ENCODE measurements around the gene TMEM220.

TMEM220 gene

DNA sequence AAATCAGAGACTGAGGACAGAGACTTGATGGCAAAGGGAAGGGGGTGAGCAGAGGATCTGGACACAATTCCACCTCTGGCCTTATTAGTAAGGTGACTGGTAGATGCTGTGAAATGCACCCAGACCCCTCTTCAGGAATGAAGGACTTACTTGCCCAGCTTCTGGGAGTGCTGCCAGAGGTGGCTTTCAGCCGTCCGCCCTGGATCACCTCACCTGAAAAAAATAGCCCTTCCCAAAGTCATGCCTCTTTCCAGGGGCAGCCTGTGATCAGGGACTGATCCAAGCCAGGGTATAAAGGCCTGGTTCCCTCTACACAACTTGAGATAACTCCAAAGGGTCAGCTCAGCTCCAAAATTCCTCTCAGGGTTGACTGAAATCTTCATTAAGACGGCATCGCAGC is 20.4 kb upstream of the TMEM220 start:
- POLR2A ChIA-PET: no interaction called here
- CTCF ChIA-PET: no interaction called here
- TF ChIP-seq FOXK2 (IDR thresholded peaks at IDR 0.05): no peak
- no peak for TF ChIP-seq L3MBTL2 (conservative IDR thresholded peaks at IDR 0.05)
- no peak for TF ChIP-seq TARDBP (IDR thresholded peaks at IDR 0.05)
- no peak for TF ChIP-seq ELF4 (IDR thresholded peaks at IDR 0.05)
- TF ChIP-seq LEF1 (IDR thresholded peaks at IDR 0.05; ENCODE audit: borderline replicate concordance): no peak
- no peak for TF ChIP-seq HDGF (IDR thresholded peaks at IDR 0.05; ENCODE audit: borderline replicate concordance)
- no peak for TF ChIP-seq NFRKB (IDR thresholded peaks at IDR 0.05)
- no peak for DNase-seq (ENCODE audit: extremely low spot score)

GRCh38 chr17:10748531-10749181 is 18.8 kb upstream of the TMEM220 start:
- DNase-seq (ENCODE audit: extremely low spot score): no peak
- POLR2A ChIA-PET: no interaction called here
- CTCF ChIA-PET: interaction anchor here (1.0 to 1.3 kb wide), 2 partner anchors 11 to 12 kb away, joined by 3 to 5 read pairs; no protein-coding TSS in a partner anchor
- TF ChIP-seq SUZ12 (IDR thresholded peaks at IDR 0.05): no peak
- TF ChIP-seq FOXA1 (IDR thresholded peaks at IDR 0.05): no peak
- no peak for TF ChIP-seq LEF1 (IDR thresholded peaks at IDR 0.05; ENCODE audit: borderline replicate concordance)

DNA sequence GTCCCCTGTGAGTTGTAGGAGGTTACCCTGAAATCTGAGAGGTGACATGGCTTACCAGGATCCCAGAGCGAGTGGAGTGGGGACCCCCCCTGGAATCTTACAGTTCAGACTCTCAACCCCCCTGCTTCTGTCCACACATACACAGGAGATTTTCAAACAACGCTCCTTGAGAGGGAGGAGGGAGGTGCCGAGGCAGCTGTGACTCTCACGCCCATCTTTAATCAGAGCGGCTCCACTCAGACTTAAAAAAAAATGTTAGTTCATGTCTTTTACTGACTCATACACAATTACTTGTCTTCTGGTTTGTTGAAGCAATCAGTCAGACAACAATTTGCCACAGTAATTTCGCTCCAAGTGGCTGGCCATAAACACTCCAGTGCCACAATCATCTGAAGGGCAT is 15.4 kb upstream of the TMEM220 start:
- POLR2A ChIA-PET: no interaction called here
- CTCF ChIA-PET: interaction anchor here (0.6 kb wide), 1 partner anchor 928 kb away, joined by 4 read pairs; no protein-coding TSS in a partner anchor
- no peak for DNase-seq (ENCODE audit: extremely low spot score)
- no peak for TF ChIP-seq HDGF (IDR thresholded peaks at IDR 0.05; ENCODE audit: borderline replicate concordance)
- no peak for TF ChIP-seq ZNF384 (IDR thresholded peaks at IDR 0.05)
- TF ChIP-seq FOXM1 (IDR thresholded peaks at IDR 0.05; ENCODE audit: borderline replicate concordance): no peak
- TF ChIP-seq, protein P1, sequence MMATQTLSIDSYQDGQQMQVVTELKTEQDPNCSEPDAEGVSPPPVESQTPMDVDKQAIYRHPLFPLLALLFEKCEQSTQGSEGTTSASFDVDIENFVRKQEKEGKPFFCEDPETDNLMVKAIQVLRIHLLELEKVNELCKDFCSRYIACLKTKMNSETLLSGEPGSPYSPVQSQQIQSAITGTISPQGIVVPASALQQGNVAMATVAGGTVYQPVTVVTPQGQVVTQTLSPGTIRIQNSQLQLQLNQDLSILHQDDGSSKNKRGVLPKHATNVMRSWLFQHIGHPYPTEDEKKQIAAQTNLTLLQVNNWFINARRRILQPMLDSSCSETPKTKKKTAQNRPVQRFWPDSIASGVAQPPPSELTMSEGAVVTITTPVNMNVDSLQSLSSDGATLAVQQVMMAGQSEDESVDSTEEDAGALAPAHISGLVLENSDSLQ (IDR thresholded peaks at IDR 0.05): no peak
- TF ChIP-seq TARDBP (IDR thresholded peaks at IDR 0.05): no peak
- TF ChIP-seq LEF1 (IDR thresholded peaks at IDR 0.05; ENCODE audit: borderline replicate concordance): no peak
- TF ChIP-seq CTBP1 (IDR thresholded peaks at IDR 0.05; ENCODE audit: borderline replicate concordance): no peak

GRCh38 chr17:10744501-10745000 is 14.7 kb upstream of the TMEM220 start:
- POLR2A ChIA-PET: no interaction called here
- TF ChIP-seq LEF1 (IDR thresholded peaks at IDR 0.05; ENCODE audit: borderline replicate concordance) (no peak), ZNF384 (IDR thresholded peaks at IDR 0.05) (no peak), CTBP1 (IDR thresholded peaks at IDR 0.05; ENCODE audit: borderline replicate concordance) (no peak), ELF4 (IDR thresholded peaks at IDR 0.05) (no peak), L3MBTL2 (conservative IDR thresholded peaks at IDR 0.05) (no peak), NFRKB (IDR thresholded peaks at IDR 0.05) (no peak), FOXA1 (IDR thresholded peaks at IDR 0.05) (no peak)
- DNase-seq (ENCODE audit: extremely low spot score): no peak
- CTCF ChIA-PET: no interaction called here

- no peak for DNase-seq (ENCODE audit: extremely low spot score)
- TF ChIP-seq FOXM1 (IDR thresholded peaks at IDR 0.05; ENCODE audit: borderline replicate concordance) (no peak), TARDBP (IDR thresholded peaks at IDR 0.05) (no peak), ARNT (IDR thresholded peaks at IDR 0.05) (no peak), SUZ12 (IDR thresholded peaks at IDR 0.05) (no peak), BHLHE40 (IDR thresholded peaks at IDR 0.05; ENCODE audit: borderline replicate concordance) (no peak), CTBP1 (IDR thresholded peaks at IDR 0.05; ENCODE audit: borderline replicate concordance) (no peak), FOXA1 (IDR thresholded peaks at IDR 0.05) (no peak), ZNF384 (IDR thresholded peaks at IDR 0.05) (no peak), LEF1 (IDR thresholded peaks at IDR 0.05; ENCODE audit: borderline replicate concordance) (no peak), FOXK2 (IDR thresholded peaks at IDR 0.05) (no peak), HDGF (IDR thresholded peaks at IDR 0.05; ENCODE audit: borderline replicate concordance) (no peak), NFRKB (IDR thresholded peaks at IDR 0.05) (no peak), L3MBTL2 (conservative IDR thresholded peaks at IDR 0.05) (no peak), SP1 (IDR thresholded peaks at IDR 0.05) (no peak), ELF4 (IDR thresholded peaks at IDR 0.05) (no peak)
- TF ChIP-seq, protein P1 (IDR thresholded peaks at IDR 0.05): no peak
- POLR2A ChIA-PET: no interaction called here
- CTCF ChIA-PET: no interaction called here
These were observed 13.6 kb upstream of the TMEM220 start for GRCh38 chr17:10743316-10744009.

GRCh38 chr17:10742431-10742830 is 12.6 kb upstream of the TMEM220 start:
- POLR2A ChIA-PET: no interaction called here
- CTCF ChIA-PET: interaction anchor here (1.0 kb wide), 1 partner anchor 28 kb away, joined by 3 read pairs; no protein-coding TSS in a partner anchor
- TF ChIP-seq BHLHE40 (IDR thresholded peaks at IDR 0.05; ENCODE audit: borderline replicate concordance) (no peak), CTBP1 (IDR thresholded peaks at IDR 0.05; ENCODE audit: borderline replicate concordance) (no peak), FOXA1 (IDR thresholded peaks at IDR 0.05) (no peak), ARNT (IDR thresholded peaks at IDR 0.05) (no peak), LEF1 (IDR thresholded peaks at IDR 0.05; ENCODE audit: borderline replicate concordance) (no peak), L3MBTL2 (conservative IDR thresholded peaks at IDR 0.05) (no peak), TARDBP (IDR thresholded peaks at IDR 0.05) (no peak), ZNF384 (IDR thresholded peaks at IDR 0.05) (no peak)
- TF ChIP-seq, protein P1 (IDR thresholded peaks at IDR 0.05): no peak
- no peak for DNase-seq (ENCODE audit: extremely low spot score)

Data from HEK293T (cell line).